DMS53 (cell line): ENCODE measurements around the gene TMEM135.

Experiments
- DNase-seq: peaks from one replicate; lab custom pipeline; 2025; lab: John Stamatoyannopoulos, UW

The TMEM135 gene

DNA sequence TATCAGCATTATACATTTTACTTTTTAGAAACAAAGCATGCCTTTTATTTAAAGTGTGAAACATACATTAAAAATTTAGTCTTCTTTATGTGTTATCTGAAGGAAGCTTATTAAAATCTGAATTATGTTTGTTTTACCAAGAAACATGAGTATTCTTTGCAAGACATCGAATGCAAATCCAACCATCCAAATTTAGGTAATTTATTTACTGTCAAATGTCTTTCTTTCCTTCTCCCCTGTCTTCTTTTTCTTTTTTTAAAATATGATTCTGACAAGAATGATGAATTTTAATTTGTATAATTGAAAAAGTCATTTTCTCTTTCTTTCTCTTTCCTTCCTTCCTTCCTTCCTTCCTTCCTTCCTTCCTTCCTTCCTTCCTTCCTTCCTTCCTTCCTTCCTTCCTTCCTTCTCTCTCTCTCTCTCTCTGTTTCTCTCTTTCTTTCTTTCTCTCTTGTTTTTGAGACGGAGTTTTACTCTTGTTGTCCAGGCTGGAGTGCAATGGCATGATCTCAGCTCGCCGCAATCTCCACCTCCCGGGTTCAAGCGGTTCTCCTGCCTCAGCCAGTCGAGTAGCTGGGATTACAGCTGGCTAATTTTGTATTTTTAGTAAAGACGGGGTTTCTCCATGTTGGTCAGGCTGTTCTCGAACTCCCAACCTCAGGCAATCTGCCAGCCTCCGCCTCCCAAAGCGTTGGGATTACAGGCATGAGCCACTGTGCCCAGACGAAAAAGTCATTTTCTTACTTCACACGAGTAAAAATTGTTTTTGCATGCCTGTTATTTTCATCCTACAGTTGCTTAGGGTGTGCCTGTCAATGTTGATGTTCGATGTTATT is 157.5 kb downstream of the TMEM135 start:
- no peak for DNase-seq

DNA sequence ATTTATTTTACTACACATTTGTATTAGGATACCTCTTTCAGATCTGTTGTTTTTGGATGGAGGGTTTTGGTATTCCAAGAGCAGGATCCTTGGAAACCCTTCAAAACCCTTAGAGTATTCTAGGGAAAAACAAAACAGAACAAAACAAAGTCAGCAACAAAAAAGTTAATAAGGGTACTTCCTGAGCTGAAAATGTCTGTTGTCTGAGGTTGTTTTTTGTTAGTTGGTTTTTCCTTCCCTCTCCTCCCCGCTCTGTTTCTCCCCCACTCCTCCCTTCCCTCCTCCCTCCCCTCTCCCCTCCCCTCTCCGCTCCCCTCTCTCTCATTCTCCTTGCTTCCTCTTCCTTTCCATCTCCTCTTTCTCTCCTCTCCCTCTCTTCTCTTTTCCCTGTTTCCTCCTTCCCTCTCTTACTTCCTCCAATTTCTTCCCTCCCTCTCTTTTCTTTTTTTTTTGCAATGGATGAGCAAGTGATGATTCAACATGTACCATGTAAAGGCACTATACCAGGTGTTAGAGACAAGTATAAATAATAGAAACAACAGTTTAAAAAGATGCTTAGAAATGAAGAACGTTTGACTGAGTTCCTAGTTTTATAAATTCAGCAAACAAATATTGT is 160.6 kb downstream of the TMEM135 start:
- no peak for DNase-seq

DNA sequence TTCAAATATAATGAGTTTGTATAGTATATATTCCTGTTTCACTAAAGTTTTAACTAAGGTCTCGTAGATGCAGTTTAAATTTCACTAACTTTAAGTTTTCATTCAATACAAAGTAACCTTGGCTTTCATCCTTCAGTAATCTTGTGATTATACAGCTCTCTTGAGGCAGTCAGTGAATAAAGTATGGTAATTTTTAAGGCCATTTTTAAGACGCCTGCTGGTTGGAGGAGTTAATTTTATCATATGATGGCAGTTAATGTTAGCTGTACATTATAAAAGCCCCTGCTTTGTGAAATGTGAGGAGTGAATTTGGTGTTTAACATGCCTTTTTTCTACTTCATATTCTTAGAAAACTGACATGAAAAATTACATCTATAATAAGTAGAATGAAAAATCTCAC is 163.6 kb downstream of the TMEM135 start:
- no peak for DNase-seq

DNA sequence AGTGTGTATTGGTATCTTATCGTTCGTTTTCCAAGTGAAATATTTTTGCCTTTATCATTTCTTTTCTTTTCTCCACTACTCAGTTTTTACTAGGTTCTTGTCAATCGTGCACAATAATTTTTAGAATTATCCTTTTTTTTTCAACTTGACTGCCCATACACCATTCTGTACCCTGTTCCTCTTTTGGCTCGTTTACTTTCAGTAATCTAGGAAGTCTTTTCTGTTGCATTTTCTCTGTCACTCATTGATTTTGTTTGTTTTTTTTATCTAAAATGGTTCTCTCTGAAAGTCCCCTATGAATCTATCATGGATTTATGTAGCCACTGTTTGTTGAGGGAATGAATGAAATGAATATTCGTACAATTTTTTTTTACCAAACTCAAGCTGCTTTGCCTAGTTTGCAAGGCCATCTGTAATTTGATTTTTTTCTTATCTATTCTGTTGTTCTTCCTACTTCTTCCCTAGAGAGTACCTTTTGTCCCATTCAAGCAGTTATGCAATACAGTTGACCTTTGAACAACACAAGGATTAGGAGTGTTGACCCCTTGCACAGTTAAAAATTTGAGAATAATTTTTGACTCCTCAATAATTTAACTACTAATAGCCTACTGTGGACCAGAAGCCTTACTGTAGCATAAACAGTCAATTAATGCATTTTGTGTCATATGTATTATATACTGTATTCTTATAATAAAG is 166.3 kb downstream of the TMEM135 start:
- DNase-seq: no peak

DNA sequence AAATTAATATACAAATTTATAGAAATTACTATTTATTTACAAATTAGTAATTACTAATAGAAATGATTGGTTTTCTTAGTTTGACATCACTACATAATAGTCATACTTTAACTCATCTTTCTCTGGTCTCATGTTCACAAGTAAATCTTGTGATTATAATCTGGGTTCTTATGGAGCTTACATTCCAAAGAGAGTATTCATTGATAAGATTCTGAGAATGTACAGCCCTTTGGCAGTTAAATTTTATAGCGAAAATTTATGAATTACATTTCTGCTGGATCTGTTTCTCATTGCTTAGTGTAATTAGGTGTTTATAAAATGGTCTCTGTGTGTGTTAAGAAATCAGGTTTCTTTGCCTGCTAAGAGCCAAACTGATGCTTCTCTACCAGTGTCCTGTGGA is 175.2 kb downstream of the TMEM135 start:
- no peak for DNase-seq

DNA sequence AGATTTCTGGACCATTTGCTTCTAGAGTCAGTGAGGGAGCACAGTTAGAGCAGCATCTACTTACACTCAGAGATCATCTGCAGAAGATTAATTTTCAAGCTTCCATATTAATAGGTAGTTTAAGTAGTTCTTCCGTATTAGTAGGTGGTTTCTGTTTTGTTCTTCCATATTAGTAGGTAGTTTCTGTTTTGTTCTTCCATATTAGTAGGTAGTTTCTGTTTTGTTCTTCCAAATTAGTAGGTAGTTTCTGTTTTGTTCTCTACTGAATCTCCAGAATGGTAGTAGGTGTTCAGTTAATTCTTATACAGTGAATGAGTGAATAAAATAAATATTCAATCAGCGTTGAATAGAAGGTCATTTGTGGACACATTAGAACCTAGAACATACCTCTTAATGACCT is 175.7 kb downstream of the TMEM135 start:
- DNase-seq: no peak

DNA sequence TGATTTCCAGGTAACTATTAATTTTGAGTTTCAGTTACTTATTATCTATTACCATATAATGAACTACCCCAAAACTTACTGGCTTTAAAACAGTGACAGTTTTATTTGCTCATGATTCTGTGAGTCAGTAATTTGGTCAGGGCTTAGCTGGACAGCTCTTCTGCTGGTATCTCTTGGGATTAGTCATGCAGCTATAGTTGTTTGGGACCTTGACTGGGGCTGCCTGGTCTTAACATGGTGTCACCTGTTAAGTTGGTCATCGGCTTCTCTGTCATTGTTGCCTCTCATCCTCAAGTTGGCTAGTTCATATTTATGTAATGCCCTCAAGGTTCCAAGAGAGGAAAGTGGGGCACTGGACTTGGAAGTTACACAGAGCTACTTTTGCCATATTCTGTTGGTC is 177.5 kb downstream of the TMEM135 start:
- DNase-seq: peak; percentile 38

DNA sequence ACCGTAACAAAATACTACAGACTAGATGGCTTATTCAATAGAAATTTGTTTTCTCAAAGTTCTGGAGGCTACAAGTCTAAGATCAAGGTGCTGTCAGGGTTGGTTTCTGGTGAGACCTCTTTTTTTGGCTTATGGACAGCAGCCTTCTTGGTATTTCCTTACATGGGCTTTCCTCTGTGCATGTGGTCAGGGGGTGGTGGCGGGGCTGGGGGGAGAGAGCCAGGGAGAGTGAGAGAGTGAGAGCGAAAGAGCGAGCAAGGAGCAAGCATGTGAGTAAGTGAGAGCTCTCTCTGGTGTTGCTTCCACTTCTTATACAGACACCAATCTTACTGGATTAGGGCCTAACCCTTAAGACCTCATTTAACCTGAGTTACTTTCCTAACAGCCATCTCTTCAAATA is 181.5 kb downstream of the TMEM135 start:
- DNase-seq: no peak

DNA sequence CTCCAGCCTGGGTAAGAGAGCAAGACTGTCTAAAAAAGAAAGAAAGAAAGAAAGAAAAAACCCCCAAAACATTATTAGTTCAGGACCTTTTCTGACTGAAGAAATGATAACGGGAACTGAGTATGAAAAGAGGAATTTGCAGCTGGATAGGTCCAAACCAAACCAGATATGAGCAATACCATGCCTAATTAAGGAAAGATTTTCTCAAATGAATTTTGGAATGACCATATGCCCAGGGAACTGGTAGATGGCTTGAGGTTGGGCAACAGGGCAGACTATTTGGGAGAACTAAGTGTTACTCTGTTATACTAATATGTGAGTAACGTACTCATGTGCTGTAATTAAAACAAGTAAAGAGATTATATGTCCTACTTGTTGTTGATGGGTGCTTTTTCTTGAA is 186.1 kb downstream of the TMEM135 start:
- DNase-seq: no peak

DNA sequence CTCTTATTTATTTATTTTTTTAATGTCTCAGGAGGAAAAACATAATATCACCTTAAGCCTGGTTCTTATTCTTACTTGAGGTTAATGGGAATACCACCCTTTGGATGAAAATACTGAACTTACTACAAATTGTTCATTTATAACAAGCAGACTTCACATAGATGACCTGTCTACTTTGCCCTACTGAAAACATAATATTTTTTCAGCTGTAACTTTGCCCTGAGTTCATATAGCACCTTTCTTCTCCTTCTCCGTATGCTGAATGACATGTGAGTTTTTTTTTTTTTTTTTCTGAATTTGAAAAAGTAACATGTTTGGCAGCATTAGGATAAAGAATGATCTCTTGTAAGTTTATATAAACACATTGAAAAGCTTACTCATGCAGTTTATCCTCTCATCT is 186.8 kb downstream of the TMEM135 start:
- DNase-seq: no peak

DNA sequence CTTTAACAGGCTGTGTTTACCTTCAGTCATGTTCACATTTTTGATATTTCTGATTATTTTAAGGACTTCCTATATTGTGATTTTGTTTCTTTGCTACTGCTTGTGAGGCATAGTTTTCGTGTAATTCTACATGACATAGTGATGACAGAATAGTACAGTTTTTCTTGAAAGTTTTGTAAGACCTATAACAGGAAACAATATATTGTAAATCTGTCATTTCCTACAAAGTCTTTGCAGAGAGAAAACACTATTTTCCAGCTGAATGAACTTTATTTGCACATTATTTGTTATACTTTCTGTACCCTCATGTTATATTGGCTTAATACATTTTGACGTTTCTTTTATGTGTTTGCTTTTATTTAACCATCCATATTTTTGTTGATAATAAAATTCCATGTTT is 191.1 kb downstream of the TMEM135 start:
- no peak for DNase-seq

DNA sequence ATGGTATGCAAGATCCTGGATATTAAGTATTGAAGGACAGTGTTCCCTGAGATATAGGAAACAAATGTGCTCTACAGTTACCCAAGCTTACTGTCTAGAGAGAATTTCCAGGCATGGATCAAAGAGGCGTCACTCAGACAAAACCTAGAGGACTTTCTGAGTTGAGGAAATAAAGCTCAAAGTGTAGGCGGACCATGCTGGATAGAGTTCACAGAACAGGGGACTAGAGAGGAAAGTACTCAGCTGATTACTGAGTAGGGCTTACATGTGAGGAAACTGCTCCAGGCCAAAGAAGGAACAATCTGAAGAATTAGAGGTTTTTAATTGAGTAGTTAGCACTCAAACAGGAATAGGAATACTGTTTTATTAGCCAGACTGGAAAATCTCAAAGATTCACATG is 193.3 kb downstream of the TMEM135 start:
- no peak for DNase-seq

DNA sequence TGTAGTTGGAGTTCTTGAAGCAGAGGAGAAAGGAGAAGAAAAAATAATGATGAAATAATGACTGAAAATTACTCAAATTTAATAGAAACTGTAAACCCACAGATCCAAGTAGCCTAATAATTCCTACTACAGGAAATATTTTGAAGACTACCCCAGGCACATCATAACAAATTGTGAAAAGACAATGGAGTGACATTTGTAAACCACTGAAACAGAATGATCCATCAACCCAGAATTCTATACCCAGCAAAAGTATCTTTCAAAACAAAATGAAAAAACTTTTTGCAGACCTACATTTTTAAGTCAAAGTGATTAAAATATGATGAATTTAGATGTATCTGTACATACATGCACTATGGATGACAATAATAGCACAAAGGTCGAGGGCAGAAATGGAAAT is 194.6 kb downstream of the TMEM135 start:
- no peak for DNase-seq

DNA sequence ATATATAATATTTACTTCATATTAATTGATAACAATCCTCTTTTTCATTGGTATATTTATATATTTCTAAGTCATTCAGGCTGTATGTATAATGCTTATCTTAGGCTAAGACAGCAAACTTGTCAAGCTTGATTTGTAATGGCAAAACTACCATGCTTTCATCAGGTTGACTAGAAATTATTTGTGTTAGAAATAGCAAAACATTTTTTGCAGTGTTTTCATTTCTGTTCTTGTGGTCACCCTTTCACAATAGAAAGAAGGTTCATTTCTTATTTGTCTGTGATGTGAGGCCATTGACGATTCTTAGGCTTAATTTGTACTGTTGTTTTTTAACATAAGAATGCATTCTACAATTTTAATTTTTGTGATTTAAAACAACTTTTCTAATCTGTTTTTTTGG is 197.6 kb downstream of the TMEM135 start:
- DNase-seq: no peak

DNA sequence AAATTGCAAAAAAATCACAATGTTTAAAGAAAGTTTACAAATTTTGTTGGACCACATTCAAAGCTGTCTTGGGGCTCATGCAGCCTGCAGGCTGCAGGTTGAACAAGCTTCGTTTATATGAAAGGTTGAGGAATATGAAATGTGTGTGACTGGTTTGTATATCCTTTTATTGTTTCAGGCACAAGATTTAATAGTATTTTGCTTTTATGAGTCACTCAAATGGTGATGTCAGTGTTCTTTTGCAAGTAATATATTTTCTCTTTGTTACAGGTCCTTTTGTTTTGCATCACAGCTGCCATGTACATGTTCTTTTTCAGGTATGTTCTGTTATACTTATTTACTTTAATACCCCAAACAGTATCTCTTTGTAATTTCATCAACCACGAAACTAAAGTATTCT is 198.6 kb downstream of the TMEM135 start:
- peak; percentile 12 for DNase-seq

DNA sequence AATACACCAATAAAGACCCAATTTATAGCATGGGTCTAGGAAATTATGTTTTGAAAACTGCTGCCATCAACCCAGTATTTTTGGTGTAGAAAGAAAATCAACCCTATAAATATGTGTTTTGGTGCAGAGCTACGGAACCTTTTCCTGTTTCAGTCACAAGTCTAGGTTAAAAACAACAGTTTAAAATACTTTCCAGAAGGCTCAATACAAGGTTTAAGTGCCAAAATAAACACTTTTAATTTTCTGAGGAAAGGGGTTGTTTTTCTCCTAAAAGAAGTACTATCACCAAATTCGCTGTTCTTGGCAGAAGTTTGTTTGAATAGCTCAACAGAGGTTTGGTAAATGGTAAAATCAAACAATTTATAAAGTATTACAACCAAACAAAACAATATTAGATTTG is 201.3 kb downstream of the TMEM135 start:
- no peak for DNase-seq

DNA sequence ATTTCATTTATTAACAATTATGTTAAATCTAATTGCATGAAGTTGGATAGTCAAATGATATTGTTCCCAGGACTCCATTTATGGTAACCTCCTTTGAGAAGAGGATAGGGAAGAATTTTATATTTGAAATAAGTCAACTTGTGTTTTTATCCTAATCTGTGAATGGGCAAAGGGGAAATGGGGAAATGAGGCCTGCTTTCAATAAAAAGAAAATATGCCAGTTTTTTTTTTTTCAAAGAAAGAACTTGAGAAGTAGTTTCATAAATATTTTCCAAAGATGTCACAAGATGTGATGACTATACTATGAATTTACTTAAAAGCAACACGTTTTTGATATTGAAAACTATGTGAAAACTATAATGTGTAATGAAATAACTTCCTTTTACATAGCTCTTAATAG is 201.8 kb downstream of the TMEM135 start:
- no peak for DNase-seq

DNA sequence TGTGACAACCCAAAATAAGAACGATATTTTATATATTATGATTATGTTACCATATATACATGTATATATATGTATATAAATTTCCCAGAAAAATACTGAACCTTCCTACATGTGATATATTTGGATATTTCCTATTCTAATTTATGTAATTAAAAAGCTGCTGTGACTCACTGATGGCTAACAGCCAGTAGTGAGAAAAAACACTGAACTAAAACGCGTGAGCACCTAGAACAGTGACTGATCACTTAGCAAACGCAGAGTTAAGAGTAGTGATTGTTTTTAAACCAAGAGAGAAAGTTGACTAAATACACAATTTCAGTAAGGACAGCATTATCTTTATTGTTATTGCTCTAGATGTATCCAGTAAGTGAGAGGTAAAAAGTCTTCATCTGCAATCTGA is 213.8 kb downstream of the TMEM135 start:
- DNase-seq: no peak

DNA sequence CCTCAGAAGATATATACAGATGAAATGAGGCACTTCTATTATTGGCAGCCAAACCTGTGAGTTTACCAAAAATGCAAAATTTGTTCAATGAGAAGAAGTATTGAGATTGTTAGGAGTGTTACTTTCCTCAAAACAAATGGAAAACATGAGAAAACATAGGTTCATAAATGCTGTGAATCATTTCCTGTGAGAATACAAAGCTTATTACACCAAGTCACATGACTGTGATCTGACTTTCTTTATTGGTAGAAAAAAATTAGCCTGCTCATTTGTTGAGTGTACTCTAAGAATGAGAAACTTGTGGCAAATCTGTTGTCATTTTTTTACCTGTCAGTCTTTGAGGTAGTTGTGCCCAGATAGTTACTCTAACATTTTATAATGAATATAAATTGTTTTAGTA is 215.1 kb downstream of the TMEM135 start:
- peak; percentile 11 for DNase-seq

DNA sequence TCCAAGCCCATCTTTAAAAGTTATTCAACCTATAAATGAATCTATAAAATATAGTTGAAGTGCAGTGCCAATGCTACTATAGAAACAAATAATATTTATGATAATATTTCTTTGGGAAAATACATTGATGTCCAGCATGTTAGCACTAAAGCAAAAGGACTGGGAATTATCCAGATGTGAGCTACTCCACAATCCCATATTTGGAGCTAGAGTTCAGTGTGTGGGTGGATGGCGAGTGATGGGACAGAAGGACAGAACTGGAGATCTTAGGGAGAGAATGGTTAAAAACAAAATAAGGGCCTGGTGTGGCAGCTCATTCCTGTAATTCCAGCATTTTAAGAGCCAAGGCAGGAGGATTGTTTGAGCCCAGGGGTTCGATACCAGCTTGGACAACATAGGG is 216.8 kb downstream of the TMEM135 start:
- DNase-seq: no peak

DNA sequence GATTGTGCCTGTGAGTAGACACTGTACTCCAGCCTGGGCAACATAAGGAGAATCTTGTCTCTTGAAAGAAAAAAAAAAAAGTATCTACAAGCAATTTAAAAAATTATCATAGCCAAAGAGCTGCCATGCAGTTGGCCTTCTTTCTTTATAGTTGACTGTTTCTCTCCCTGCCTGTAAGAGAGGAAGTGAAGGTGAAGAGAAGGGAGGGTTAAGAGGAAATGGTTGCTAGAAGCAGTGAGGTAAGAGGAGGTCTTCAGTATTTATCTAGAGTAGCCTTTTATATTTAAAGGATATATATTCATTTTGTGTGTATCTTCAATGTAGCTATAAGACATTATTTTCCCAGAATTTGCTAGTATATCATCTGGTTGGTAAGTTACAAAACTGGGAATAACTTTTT is 217.9 kb downstream of the TMEM135 start:
- DNase-seq: no peak

DNA sequence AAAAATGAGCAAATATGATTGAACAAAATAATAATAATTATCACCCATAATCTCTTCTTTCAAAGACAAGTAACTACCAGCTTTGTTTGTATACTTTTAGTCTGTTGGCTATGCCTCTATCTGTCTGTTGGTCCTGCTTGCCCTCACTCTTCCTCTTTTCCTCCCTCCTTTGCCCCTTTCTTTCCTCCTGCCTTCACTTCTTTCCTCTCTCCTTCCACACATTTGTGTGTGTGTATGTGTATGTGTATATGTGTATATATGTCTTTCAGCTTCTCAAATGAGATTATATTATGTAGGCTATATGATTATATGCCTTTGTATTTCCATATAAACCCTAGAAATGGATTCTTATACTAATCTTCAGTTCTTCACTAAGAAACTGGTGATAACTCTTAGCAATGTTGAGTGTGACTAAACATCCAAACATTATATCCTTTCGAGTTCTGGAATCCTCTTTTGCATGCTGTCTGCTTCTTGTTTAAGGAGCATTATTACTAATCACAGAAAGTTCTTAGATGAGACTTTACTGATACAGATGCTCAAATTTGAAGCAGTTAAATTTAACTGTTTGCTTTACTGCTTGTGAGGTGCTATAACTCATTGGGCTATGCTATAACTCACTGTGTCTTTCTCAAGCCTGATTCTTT is 219.1 kb downstream of the TMEM135 start:
- no peak for DNase-seq
